Stimulated activated CD4-positive, alpha-beta T cell treated with anti-CD3 and anti-CD28 coated beads, Interleukin-2, amount 100 ng/mL, for 24 hours (primary cell): ENCODE data around the gene EVX2.
A peak's percentile ranks its signal among the peaks of the same experiment; 100 is the strongest.

Experiments used
- DNase-seq, 2 donors: peaks; one replicate each; pipeline ENCODE4 v3.0.0-alpha.2; 2020

EVX2 gene

DNA sequence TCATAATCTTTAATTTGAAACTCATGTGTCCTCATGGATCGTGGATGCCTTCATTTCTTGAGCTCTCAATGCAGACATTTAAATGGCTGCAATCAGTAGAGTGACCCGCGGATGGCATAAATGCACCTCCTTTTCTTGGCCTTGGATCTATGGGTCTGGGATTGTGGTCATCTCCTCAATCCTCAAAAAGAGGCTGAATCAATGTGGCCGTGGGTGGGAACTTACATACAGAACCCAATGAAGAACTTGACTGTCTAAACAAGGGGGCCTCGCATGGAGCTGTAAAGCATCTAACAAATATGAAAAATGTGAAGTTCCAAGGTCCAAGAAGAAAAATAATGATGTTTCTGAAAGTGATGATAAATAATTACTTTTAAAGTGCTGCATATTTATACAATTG is 11.7 kb upstream of the EVX2 start:
- no peak for DNase-seq

DNA sequence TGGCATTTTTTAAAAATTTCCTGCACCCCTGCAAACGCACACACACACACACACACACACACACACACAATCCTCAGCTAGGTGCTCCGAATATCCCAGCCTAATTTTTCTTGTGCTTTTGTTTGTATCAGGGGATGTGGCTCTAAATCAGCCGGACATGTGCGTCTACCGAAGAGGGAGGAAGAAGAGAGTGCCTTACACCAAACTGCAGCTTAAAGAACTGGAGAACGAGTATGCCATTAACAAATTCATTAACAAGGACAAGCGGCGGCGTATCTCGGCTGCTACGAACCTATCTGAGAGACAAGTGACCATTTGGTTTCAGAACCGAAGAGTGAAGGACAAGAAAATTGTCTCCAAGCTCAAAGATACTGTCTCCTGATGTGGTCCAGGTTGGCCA is 10.6 kb upstream of the EVX2 start:
- no peak for DNase-seq

DNA sequence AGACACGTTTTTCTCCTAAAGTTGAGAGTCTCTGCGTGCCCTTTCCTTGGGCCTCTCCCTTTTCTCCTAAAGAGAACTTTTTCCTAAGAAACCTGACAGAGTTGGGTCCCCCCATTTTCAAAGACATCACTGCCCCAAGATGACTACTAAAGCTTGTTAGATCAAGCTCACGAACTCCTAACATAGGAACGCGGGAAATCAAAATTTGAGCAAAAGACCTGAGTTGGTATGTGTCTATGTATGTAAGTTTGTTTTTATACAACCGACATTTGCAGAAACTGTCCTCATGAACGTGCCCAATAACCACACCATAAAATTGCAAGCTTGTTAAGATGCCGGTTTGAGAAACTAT is 10.1 kb upstream of the EVX2 start:
- no peak for DNase-seq

DNA sequence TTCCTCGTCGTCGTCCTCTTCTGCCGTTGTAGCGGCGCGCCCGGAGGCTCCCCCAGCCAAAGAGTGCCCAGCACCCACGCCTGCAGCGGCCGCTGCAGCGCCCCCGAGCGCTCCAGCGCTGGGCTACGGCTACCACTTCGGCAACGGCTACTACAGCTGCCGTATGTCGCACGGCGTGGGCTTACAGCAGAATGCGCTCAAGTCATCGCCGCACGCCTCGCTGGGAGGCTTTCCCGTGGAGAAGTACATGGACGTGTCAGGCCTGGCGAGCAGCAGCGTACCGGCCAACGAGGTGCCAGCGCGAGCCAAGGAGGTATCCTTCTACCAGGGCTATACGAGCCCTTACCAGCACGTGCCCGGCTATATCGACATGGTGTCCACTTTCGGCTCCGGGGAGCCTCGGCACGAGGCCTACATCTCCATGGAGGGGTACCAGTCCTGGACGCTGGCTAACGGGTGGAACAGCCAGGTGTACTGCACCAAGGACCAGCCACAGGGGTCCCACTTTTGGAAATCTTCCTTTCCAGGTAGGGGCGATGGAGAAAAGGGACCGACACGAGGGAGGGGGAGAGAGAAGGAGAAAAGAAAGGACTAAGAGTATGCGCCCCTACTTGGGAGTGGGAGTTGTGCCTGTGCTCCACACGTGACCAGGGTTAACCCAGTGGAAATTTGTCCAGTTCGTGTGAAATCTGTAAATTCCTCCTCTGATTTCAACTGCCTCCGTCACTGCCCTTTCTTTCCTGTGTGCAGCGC is 9.6 kb upstream of the EVX2 start:
- no peak for DNase-seq

DNA sequence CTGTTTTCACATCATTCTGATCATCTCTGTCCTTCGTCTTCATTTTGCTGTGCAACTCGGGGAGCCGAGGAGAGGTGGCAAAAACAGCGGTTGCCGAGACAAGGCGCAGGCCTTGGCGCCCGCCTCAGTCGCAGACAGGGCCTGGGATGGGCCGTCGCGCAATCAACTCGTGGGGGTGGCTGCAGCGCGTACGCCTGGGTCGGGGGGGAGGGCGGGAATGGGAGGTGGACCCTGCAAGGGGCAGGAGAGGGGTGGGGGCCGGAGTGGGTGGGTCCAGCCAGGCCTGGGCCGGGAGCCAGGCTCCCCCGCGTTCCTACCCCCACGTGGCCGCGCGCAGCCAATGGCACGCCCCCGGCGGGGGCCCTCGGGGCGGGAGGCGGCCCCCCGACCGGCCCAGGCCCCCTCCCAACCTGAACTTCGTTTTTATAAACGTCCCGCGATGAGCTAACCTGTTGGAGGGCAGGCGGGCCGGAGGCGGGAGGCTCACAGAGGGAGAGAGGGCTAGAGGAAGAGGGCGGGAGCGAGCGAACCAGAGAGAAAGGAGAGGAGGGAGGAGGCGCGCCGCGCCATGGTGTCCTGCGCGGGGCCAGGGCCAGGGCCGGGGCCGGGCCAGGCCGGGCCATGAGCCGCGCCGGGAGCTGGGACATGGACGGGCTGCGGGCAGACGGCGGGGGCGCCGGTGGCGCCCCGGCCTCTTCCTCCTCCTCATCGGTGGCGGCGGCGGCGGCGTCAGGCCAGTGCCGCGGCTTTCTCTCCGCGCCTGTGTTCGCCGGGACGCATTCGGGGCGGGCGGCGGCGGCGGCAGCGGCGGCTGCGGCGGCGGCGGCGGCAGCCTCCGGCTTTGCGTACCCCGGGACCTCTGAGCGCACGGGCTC is 8.7 kb upstream of the EVX2 start, which contains the start of gene HOXD13:
TSS of gene HOXD13 (plus strand) at position 452 of the 875 bp plus-strand sequence. CDS start at position 622, 170 bp downstream.
- no peak for DNase-seq

DNA sequence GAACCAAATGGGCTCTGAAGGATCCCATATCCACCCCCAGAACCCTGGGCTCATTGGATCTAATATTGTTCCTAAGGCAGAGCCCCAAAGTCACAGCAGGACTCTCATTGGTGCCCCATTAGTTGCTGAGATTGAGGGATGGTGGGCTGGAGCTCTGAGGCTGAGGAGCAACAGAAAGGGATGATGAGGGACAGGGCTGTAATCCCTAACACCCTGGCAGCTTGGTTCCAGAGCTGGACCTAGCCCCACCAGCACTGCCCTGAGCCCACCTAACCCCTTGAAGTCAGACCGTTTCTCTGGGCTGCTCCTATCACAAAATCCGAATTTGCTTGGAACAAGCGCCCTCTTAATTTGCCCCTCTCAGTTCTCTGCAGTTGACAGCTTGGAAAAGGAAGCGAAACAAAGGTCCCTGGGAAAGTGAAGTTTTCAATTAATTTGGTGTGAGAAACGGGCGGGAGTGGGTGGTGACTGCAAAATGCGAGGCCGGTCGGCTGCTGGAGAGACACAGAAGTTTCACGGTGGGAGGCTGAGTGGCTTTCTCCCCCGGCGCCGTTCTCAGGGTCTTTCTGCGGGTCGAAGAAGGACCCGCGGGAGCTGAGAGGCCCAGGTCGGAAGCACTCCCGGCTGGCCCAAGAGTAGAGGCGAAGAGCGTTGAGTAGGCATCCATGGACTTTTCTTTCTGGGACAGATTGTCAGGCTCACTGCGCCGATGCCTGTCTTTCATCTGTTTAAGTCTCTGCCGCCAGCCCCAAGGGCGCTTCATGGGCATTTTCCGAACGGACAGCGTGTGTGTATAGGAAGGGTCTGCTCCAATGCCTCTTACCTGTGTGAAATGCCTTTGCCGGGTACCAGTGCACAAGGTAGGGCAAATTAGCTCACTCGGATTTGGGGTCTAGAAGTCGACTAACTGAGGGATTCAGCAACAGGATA is 7.8 kb upstream of the EVX2 start:
- DNase-seq = no peak

DNA sequence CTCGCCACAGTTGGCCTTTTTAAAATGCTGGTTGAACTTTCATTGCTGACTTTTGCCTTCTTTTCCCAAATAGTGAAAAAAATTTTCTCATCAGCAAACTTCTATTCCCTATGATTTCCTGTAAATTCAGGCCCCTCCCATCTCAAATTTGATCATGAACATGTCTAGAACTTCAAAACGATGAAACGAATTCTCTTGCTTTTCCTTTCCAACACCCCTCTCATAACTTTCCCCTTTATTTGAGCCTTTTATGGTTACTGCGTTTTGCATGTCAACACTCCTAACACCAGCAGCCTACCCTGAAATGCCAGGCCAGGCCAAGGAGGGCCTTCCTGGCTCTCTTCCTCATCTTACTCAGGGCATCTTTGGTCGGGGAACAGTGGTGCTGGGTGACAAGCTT is 7.1 kb upstream of the EVX2 start:
- no peak for DNase-seq

DNA sequence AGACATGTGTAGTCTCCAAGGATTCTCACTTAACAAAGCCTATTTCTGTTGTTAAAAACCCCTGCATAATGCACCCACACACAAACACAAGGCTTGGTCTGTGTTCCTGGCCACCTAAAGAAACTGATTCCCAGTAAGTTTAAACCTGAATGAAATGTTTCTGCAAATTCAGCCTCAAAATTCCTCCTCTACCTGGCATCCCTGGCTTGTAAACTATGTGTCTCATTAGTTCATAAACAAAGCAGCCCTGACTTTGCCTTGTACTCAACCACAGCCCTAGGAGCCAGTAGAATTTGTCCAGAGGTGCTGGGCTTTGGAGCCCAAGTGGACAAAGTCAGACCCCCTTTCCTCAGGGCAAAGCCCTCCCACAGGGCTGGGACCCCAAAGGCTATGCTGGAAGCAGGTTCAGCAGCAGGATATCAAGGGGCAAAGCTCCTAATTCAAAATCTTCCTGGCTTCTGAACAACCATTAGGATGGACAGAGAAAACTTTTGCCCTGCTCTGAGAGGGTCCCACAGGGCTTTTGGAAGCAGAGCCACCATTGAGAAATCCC is 6.2 kb upstream of the EVX2 start:
- DNase-seq = no peak

DNA sequence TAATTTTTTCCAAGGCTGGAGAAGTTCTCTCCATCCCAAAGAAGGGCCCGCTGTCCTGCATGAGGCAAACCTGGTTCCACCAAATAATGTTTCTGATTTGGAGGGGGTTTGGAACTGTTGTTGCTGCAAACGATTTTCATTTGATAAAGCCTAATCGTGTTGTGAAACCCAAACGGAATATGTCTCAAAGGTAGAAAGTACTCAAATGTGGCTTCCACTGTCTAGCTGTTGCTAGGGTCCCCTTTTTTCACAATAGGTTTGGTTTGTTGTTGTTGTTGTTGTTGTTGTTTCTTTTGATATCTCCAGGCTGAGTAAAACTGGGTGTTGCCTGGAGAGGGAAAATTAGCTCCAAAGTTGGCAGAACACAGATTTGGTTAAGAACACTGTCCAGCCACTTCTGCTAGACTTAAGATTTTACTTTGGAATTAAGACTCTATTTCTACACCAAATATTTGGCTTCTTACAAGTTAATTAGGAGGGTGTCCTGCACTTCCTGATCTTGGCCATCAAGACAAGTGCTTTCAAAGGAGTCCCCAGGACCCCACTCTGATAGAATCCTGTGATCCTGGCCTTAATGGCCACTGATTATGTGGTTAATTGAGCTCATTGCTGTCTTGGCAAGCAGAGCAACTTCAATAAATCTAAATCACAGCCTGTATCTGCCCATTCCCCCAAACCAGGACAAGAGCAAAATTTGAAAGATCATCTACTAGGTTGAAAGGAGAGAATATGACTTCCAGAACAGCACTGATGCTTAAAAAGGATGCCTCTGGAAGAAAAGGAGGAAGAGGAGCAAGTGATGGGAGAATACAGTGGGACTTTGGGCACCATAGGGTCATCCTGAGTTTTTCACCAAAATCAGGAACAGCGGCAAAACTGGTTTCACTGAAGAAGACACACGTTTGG is 5.4 kb upstream of the EVX2 start:
- no peak for DNase-seq

DNA sequence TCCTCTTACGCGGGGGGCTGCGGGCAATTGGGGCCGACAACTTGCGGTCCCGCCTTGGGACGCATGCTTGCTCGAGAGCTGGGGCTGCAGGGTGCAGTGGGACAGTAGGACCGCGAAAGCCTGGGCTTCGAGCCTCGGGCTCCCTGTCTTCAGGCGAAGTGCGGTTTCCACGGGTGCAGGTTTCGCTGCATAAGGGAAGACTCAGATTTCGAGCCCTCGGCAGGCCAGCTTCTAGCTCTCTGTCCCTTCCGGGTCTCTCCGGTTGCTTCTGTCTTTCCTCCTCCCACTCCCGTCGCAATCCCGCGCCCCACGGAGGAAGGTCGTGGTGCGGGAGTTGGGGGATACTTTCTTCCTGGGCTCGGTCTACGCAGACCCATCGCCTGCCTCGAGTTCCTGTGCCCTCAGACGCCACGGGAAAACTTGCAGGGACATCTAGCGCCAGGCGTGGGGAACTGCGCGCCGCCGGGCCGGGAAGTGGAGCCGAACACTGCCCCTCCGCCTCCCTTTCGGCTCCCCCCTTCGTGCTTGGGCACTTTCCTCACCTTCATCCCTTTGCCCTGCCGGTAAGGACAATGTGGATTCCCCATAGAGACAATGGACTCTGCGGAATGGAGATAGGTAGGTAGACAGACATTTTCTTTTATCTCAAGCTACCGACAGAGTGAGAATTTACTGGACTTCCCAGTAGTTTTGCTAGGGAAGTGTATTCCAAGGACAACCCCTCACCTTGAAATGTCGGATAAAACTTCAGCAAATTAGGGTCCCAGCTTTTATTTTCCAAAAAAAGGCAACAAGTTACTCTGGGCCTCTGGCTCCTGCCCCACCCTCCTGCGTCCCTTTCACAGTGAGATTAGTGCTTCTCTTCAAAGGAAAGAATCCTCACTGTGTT is 4.5 kb upstream of the EVX2 start:
- peak in 1 of 2 donors; percentile 46 for DNase-seq

DNA sequence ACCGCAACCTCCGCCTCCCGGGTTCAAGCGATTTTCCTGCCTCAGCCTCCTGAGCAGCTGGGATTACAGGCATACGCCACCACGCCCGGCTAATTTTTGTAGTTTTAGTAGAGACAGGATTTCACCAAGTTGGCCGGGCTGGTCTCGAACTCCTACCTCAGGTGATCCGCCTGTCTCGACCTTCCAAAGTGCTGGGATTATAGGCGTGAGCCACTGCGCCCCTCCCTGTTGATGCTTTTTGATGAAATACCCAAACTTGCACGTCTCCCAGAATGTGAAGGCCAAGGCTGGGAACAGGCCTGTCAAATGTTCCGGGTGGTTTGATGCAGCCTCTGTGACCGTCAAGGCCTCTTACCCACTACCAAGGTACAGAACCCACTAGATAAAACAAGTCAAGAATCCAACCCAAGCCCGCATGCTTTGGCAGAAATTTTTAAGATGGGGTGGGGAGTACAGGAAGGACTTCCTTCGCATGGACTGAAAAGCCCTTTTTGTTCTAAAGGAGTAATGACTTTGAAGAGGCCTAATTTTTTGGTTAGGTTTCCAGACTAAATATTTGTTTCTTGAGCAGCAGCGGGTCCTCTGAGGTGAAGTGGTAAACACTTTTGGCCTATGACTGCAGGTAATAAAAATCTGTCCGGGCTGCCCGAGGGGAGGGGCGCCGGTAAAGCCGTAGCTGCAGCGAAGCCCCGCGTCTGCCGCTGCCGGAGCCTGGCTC is 3.7 kb upstream of the EVX2 start:
- no peak for DNase-seq

DNA sequence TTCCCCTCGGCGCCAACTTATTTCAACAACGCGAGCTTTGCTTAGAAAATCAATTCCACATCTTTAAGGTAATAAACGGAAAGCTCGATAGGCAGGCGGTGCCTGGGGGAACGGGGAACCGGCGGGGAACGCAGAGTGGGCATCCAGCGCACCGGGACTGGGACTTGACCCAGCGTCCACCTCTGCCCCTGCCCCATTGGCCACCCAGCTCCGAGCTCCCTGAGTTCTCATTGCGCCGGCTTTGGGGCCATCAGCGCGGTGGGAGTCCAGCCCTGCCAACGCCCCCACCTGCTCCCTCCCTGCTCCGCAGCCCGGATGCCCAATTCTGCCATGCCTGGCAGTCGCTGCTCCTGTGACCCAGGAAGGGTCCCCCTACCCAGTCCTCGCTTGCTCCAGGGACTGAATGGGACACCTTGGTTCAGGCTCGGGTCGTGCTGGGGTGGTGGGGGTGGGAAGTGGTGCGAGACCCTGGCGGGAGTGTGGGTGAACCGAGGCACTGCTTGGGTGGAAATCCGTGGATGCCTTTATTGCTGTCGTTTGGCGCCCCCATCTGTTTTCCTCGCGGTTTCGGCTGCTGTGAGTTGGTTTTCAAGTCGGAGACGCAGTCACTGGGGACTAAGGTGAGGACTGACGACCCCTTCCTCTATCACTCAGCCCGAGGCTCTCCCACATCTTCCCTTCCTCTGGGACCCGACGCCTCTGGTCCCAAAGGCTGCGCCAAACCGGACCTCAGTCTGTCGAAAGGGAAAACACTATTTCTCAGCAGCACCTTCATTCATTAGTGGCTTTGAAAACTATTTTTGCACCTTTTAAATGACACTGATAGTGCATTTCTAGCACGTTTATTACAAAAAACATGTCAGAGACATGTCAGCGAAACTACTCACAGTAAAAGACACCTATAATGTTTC is 2.4 kb upstream of the EVX2 start:
- no peak for DNase-seq

DNA sequence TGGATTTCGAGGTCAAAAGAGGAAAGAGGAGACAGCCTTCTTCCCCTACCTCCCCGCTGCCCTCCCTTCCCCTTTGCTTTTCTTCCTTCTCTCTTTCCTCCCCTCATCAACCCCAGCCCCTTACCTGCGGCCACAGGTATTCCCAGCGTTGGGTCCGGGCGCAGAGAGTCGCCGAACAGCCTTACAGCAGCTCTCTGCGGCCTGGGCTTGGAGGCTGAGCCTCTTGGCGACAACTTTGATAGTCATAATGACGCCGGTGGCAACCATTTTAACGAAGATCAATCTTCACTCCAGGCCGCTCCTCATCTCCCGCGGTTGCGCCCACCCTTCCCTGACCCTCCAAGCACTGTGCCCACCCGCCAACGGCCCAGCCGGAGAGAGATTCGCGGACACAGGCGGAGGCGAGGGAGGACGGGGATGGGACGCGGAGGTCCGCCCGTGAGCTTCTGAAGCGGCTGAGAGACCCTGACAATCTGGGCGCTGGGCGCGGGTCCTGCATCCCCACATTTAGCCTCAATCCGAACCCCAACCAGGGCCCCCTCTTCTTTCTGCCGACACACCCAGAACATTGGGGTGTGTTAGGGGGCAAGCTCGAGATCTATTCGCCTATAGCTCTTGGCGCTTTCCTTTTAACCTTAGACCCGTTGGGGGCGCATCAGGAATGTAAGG is 1.5 kb upstream of the EVX2 start:
- no peak for DNase-seq

DNA sequence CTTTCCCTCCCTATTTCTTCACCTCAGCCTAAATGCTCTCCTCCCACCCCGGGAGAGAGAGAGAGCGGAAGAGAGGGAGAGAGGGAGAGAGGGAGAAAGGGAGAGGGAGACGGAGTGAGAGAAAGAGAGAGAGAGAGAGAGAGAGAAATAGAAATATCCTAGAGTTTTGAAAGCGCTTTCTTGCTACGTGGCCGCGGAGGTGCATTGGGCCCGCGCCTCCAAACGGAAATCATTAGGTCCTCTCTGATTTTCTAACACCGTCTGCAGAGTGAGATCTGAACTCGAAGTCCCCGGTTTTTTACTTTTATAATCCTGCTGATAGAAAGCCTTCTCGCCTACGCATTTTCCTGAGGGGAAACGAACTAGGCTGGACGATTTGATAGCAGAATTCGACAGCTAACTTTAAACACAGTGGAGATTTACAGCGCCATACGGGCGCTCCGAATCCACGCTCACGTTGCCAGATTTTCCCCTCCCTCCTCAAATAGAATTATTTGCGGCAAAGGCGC is 903 bp upstream of the EVX2 start:
- no peak for DNase-seq

DNA sequence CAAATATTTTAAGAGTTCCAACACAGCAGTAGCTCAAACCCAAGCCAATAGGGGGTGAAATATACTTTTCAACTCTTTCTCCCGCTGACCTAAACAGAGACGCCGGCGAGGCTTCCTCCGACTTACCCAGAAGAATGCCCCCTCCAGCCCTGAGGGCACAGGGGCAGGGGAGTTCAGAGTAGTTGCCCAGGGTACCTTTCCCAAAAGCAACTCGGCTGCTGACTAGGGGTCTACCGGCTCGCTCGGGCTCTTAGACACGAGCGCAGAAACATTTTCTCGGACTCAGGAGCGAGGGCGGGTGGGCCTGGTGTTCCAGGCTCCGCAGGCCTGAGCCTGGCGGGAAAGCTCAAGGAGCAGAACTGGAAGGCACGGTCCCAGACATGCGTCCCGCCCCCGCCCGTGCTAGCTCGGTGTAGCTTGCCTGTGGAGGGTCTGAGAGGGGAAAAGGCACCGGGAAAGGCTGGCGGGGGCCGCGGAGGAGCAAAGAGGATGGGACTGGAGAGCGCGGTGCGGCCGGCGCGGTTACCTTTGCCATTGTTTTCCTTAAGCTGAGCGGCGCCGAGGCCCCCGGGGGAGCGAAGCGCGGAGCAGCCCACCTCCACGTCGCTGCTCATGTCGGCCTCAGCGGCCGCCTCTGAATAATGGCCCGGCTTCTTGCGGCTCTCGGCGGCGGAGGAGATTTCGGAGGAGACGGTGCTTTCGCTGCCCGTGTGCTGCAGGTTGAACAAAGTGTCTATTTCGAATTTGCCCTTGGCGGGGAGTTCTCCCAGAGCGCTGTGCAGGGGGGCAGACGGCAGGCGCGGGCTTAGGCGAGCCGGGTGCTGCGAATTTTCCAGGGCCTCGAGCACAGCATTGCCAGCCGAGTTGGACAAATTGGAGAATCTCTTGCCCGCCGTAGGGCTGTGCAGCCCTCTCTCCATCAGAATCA is 674 bp downstream of the EVX2 start:
- DNase-seq = no peak

DNA sequence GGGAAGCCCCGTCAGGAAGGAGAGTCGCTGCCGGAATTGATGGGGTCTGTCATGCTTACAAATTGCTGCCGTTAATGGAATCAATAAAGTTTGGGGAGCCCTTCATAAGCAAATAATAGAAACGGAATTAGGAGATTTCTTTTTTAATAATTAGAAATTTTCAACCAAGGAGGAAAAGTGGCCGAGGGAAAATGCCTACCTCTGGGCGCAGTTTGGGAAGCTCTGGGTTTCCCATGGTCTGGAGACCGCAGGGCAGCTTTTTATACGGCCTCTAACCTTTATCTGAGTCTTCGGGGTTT is 1.3 kb downstream of the EVX2 start:
- DNase-seq = no peak
